ENCODE data around the gene TAF6L.

DNA sequence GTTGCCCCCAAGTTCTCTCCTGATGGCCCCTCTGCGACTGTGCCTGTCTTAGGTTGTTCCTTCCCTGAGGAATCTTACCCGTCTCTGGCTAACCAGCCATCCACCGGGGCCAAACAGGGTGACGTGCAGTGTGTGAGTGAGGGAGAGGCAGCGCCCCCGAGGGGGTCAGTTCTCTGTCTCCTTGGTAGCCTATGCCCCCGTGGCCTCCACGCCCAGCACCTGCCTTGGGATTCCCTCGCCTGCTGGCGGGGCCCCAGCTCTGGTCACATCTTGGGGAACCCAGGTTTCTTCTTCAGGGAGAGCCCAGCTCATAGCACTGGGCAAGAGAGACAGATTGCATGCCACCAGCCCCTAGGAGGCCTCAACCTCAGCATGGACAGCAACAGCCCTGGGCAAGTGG lies 28.3 kb downstream of the TAF6L start:
- TF ChIP-seq, protein P1, sequence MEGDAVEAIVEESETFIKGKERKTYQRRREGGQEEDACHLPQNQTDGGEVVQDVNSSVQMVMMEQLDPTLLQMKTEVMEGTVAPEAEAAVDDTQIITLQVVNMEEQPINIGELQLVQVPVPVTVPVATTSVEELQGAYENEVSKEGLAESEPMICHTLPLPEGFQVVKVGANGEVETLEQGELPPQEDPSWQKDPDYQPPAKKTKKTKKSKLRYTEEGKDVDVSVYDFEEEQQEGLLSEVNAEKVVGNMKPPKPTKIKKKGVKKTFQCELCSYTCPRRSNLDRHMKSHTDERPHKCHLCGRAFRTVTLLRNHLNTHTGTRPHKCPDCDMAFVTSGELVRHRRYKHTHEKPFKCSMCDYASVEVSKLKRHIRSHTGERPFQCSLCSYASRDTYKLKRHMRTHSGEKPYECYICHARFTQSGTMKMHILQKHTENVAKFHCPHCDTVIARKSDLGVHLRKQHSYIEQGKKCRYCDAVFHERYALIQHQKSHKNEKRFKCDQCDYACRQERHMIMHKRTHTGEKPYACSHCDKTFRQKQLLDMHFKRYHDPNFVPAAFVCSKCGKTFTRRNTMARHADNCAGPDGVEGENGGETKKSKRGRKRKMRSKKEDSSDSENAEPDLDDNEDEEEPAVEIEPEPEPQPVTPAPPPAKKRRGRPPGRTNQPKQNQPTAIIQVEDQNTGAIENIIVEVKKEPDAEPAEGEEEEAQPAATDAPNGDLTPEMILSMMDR (IDR thresholded peaks at IDR 0.05) = no peak
- TF ChIP-seq POLR2A (IDR thresholded peaks at IDR 0.05) = no peak
